AG09319 (cell line): Measurements from ENCODE around the gene PDE10A.

Source experiments
- DNase-seq: peaks from one replicate; pipeline ENCODE4 v3.0.0-alpha.2; 2010; ENCODE audit warnings: low read depth; ENCODE audit errors: extremely low read depth
- CTCF ChIP-seq: IDR thresholded peaks from 2 replicates; pipeline ENCODE4 v1.5.1; 2011; ENCODE audit warnings: low read depth, mild to moderate bottlenecking, inconsistent platforms, low read length, moderate library complexity

Gene PDE10A

GRCh38 chr6:165635965-165636364 is 27.1 kb downstream of the PDE10A start:
- no peak for TF ChIP-seq CTCF
- no peak for DNase-seq

GRCh38 chr6:165634101-165634880 is 28.8 kb downstream of the PDE10A start:
- DNase-seq, result no peak
- TF ChIP-seq CTCF, result no peak

GRCh38 chr6:165632194-165632593 is 30.8 kb downstream of the PDE10A start:
- no peak for TF ChIP-seq CTCF
- no peak for DNase-seq

GRCh38 chr6:165630544-165630953 is 32.5 kb downstream of the PDE10A start:
- no peak for DNase-seq

GRCh38 chr6:165628955-165629354 is 34.1 kb downstream of the PDE10A start:
- no peak for DNase-seq
- TF ChIP-seq CTCF, result no peak

More at GRCh38 chr6:165630544-165630953, 32.5 kb downstream of the PDE10A start:
- TF ChIP-seq CTCF, result no peak

- no peak for DNase-seq
- no peak for TF ChIP-seq CTCF
Observed at GRCh38 chr6:165627366-165627765, 35.7 kb downstream of the PDE10A start.

GRCh38 chr6:165626711-165627110 is 36.3 kb downstream of the PDE10A start:
- no peak for DNase-seq
- no peak for TF ChIP-seq CTCF
